ENCODE results near the gene CIB2. TPM values are rescaled to one million over a fixed set of nuclear protein-coding genes. Genes with fewer than 3 reads are reported as not detected.

The CIB2 gene
- polyA plus RNA-seq, 3 donors from 2014 or later, result 1.8 to 2.8 TPM; not detected in 1

GRCh38 chr15:78142332-78142731, 11.1 kb upstream of the CIB2 start:
- Mint-ChIP-seq H3K27ac (no peak overlapping the region), H3K4me1 (peaks cover 0 to 3% of the 10 kb centered on the region in 2 donors), H3K9me3 (no peaks in the 10 kb centered on the region), H3K36me3 (no peaks in the 10 kb centered on the region), H3K4me3 (no peak overlapping the region), H3K27me3 (ENCODE audit: low read depth in 3 of 3) (no peaks in the 10 kb centered on the region)
- no peak for DNase-seq

GRCh38 chr15:78140292-78140691, 9.0 kb upstream of the CIB2 start:
- Mint-ChIP-seq H3K4me3 (no peak overlapping the region), H3K36me3 (no peaks in the 10 kb centered on the region), H3K9me3 (no peaks in the 10 kb centered on the region), H3K27me3 (ENCODE audit: low read depth in 3 of 3) (no peaks in the 10 kb centered on the region), H3K4me1 (no peaks in the 10 kb centered on the region), H3K27ac (no peak overlapping the region)
- DNase-seq, result no peak

- H3K27me3 Mint-ChIP-seq (ENCODE audit: low read depth in 3 of 3), result peaks cover 0 to 2% (median 0%) of the 10 kb centered on the region in 3 donors
- no peaks in the 10 kb centered on the region for H3K36me3 Mint-ChIP-seq
- H3K4me1 Mint-ChIP-seq, result no peaks in the 10 kb centered on the region
- H3K27ac Mint-ChIP-seq, result no peak overlapping the region
- DNase-seq, result no peak
- H3K9me3 Mint-ChIP-seq, result no peaks in the 10 kb centered on the region
- H3K4me3 Mint-ChIP-seq, result no peak overlapping the region
Observed at GRCh38 chr15:78139578-78139977, 8.3 kb upstream of the CIB2 start.

GRCh38 chr15:78133801-78134200, 2.6 kb upstream of the CIB2 start:
- no peaks in the 10 kb centered on the region for H3K36me3 Mint-ChIP-seq
- H3K27ac Mint-ChIP-seq, result no peak overlapping the region
- H3K9me3 Mint-ChIP-seq, result no peaks in the 10 kb centered on the region
- H3K4me3 Mint-ChIP-seq, result peak overlapping the region in 1 of 5 donors; percentile 33
- peaks cover 0 to 2% (median 1%) of the 10 kb centered on the region in 3 donors for H3K27me3 Mint-ChIP-seq (ENCODE audit: low read depth in 3 of 3)
- no peak for DNase-seq
- peaks cover 12 to 20% of the 10 kb centered on the region in 2 donors for H3K4me1 Mint-ChIP-seq

GRCh38 chr15:78130466-78131294, 565 bp downstream of the CIB2 start:
- DNase-seq, result no peak
- peaks cover 12 to 20% of the 10 kb centered on the region in 2 donors for H3K4me1 Mint-ChIP-seq
- peaks cover 0 to 2% (median 1%) of the 10 kb centered on the region in 3 donors for H3K27me3 Mint-ChIP-seq (ENCODE audit: low read depth in 3 of 3)
- peak overlapping the region; percentile 6 to 89 (median 55) for H3K27ac Mint-ChIP-seq
- no peaks in the 10 kb centered on the region for H3K9me3 Mint-ChIP-seq
- H3K36me3 Mint-ChIP-seq, result no peaks in the 10 kb centered on the region
- peak overlapping the region; percentile 68 to 83 (median 76) for H3K4me3 Mint-ChIP-seq

- H3K4me1 Mint-ChIP-seq, result peaks cover 12 to 20% of the 10 kb centered on the region in 2 donors
- H3K27me3 Mint-ChIP-seq (ENCODE audit: low read depth in 3 of 3), result peaks cover 0 to 3% (median 0%) of the 10 kb centered on the region in 3 donors
- peak overlapping the region; percentile 68 to 83 (median 76) for H3K4me3 Mint-ChIP-seq
- no peaks in the 10 kb centered on the region for H3K9me3 Mint-ChIP-seq
- no peak for DNase-seq
- no peaks in the 10 kb centered on the region for H3K36me3 Mint-ChIP-seq
- peak overlapping the region; percentile 6 to 89 (median 72) for H3K27ac Mint-ChIP-seq
Observed at GRCh38 chr15:78129751-78130287, 1.4 kb downstream of the CIB2 start.

- peak overlapping the region in 5 of 6 donors; percentile 68 to 89 (median 78) for H3K27ac Mint-ChIP-seq
- no peak overlapping the region for H3K4me3 Mint-ChIP-seq
- no peaks in the 10 kb centered on the region for H3K9me3 Mint-ChIP-seq
- H3K4me1 Mint-ChIP-seq, result peaks cover 12 to 20% of the 10 kb centered on the region in 2 donors
- peaks cover 0 to 3% (median 0%) of the 10 kb centered on the region in 3 donors for H3K27me3 Mint-ChIP-seq (ENCODE audit: low read depth in 3 of 3)
- DNase-seq, result no peak
- no peaks in the 10 kb centered on the region for H3K36me3 Mint-ChIP-seq
Observed at GRCh38 chr15:78129077-78129750, 2.0 kb downstream of the CIB2 start.

- H3K9me3 Mint-ChIP-seq, result no peaks in the 10 kb centered on the region
- no peak for DNase-seq
- H3K27ac Mint-ChIP-seq, result peak overlapping the region in 3 of 6 donors; percentile 1 to 43 (median 39)
- peaks cover 11 to 16% of the 10 kb centered on the region in 2 donors for H3K4me1 Mint-ChIP-seq
- peaks cover 0 to 3% (median 0%) of the 10 kb centered on the region in 3 donors for H3K27me3 Mint-ChIP-seq (ENCODE audit: low read depth in 3 of 3)
- no peaks in the 10 kb centered on the region for H3K36me3 Mint-ChIP-seq
- H3K4me3 Mint-ChIP-seq, result no peak overlapping the region
Observed at GRCh38 chr15:78127882-78128281, 3.4 kb downstream of the CIB2 start.

- Mint-ChIP-seq H3K27ac (no peak overlapping the region), H3K27me3 (ENCODE audit: low read depth in 3 of 3) (peaks cover 0 to 2% (median 0%) of the 10 kb centered on the region in 3 donors), H3K4me1 (no peaks in the 10 kb centered on the region), H3K4me3 (no peak overlapping the region), H3K9me3 (no peaks in the 10 kb centered on the region), H3K36me3 (no peaks in the 10 kb centered on the region)
- no peak for DNase-seq
Observed at GRCh38 chr15:78125267-78125666, 6.0 kb downstream of the CIB2 start.

- Mint-ChIP-seq H3K4me3 (no peak overlapping the region), H3K27me3 (ENCODE audit: low read depth in 3 of 3) (peaks cover 0 to 9% (median 2%) of the 10 kb centered on the region in 3 donors), H3K36me3 (no peaks in the 10 kb centered on the region), H3K27ac (no peak overlapping the region), H3K4me1 (no peaks in the 10 kb centered on the region), H3K9me3 (no peaks in the 10 kb centered on the region)
- no peak for DNase-seq
Observed at GRCh38 chr15:78120523-78120922, 10.7 kb downstream of the CIB2 start.

GRCh38 chr15:78112551-78112950, 18.7 kb downstream of the CIB2 start:
- Mint-ChIP-seq H3K27me3 (ENCODE audit: low read depth in 3 of 3) (peaks cover 0 to 7% (median 1%) of the 10 kb centered on the region in 3 donors), H3K4me3 (no peak overlapping the region), H3K27ac (no peak overlapping the region), H3K9me3 (no peaks in the 10 kb centered on the region), H3K4me1 (peaks cover 2 to 6% of the 10 kb centered on the region in 2 donors), H3K36me3 (no peaks in the 10 kb centered on the region)
- DNase-seq, result no peak

- Mint-ChIP-seq H3K4me1 (peaks cover 4 to 11% of the 10 kb centered on the region in 2 donors), H3K4me3 (no peak overlapping the region), H3K27me3 (ENCODE audit: low read depth in 3 of 3) (peaks cover 0 to 7% (median 1%) of the 10 kb centered on the region in 3 donors), H3K27ac (no peak overlapping the region), H3K36me3 (no peaks in the 10 kb centered on the region), H3K9me3 (no peaks in the 10 kb centered on the region)
- DNase-seq, result no peak
Observed at GRCh38 chr15:78111788-78112187, 19.5 kb downstream of the CIB2 start.

GRCh38 chr15:78110916-78111475, 20.2 kb downstream of the CIB2 start:
- H3K36me3 Mint-ChIP-seq, result no peaks in the 10 kb centered on the region
- H3K4me3 Mint-ChIP-seq, result no peak overlapping the region
- no peaks in the 10 kb centered on the region for H3K9me3 Mint-ChIP-seq
- H3K27me3 Mint-ChIP-seq (ENCODE audit: low read depth in 3 of 3), result peaks cover under 1 to 8% (median 3%) of the 10 kb centered on the region in 3 donors
- DNase-seq, result no peak
- peak overlapping the region in 1 of 6 donors; percentile 28 for H3K27ac Mint-ChIP-seq
- H3K4me1 Mint-ChIP-seq, result peaks cover 12 to 18% of the 10 kb centered on the region in 2 donors

Measured in immature natural killer cell (primary cell).